HepG2 (cell line): ENCODE data around the gene MYO3A. TPM values are rescaled to one million over a fixed set of nuclear protein-coding genes. Genes with fewer than 3 reads are reported as not detected.

Experiments
- ATAC-seq: fragments of 200-7000 bp; cut with Tn5 transposase; 3 replicates; pipeline ENCODE4 v1.9.1; 2020; ENCODE audit warnings: mild to moderate bottlenecking, moderate library complexity
- BruUV-seq: library from RNA; stranded (reverse); fragments of 400-500 nt; replicated peaks from 2 replicates; lab custom pipeline; 2021; lab: Mats Ljungman, UMichigan
- CTCF ChIA-PET: fragments of 300-600 bp; formaldehyde crosslinking; extraction: SDS; loops from one replicate; lab custom pipeline; 2021; ENCODE audit warnings: low total read pairs, inconsistent platforms, low intra/inter-chr PET ratio; lab: Yijun Ruan, JAX
- POLR2A ChIA-PET: fragments of 350-600 bp; sonication (Branson Sonifier 250); formaldehyde crosslinking; loops from one replicate; lab custom pipeline; 2020; ENCODE audit warnings: antibody characterized with exemption, inconsistent platforms; lab: Yijun Ruan, JAX
- DNase-seq: peaks from one replicate; pipeline ENCODE4 v3.0.0-alpha.2; 2015; ENCODE audit warnings: low spot score
- FAIRE-seq: peaks from 3 replicates; lab custom pipeline; 2011; peaks lifted over from hg19 to GRCh38; lab: Jason Lieb, UNC
- H2AFZ ChIP-seq: one replicate; pipeline ENCODE4 v1.6.1; 2011; ENCODE audit warnings: low read length, inconsistent platforms
- H3K27ac ChIP-seq: fragments of 300-600 bp; 3 replicates; pipeline ENCODE4 v1.8.0; 2011; ENCODE audit warnings: mixed run types, mild to moderate bottlenecking, mixed read lengths, low read length, inconsistent platforms; ENCODE audit not compliant: insufficient read depth; ENCODE audit errors: extremely low read length
- H3K27me3 ChIP-seq, 2 experiments: fragments of 200-600 bp in 1 of 2; 2 replicates in 1 of 2; 3 replicates in 1 of 2; pipeline versions ENCODE4 v1.6.0 to v1.8.0; 2011; ENCODE audit warnings: low read length in 2 of 2, mild to moderate bottlenecking in 2 of 2, moderate library complexity in 2 of 2, inconsistent platforms in 1 of 2; ENCODE audit not compliant: insufficient read depth in 2 of 2, control insufficient read depth in 1 of 2
- H3K36me3 ChIP-seq, 2 experiments: fragments of 200-600 bp in 1 of 2; replicated peaks in 1 of 2; 2 replicates in 1 of 2; 3 replicates in 1 of 2; pipeline versions ENCODE4 v1.5.1 to v1.8.0; 2011; ENCODE audit warnings: low read length in 2 of 2, inconsistent platforms in 1 of 2; ENCODE audit not compliant: insufficient read depth in 2 of 2, control insufficient read depth in 1 of 2
- H3K4me1 ChIP-seq: 2 replicates; pipeline ENCODE4 v1.5.1; 2012; ENCODE audit warnings: low read length, inconsistent platforms; ENCODE audit not compliant: insufficient read depth
- H3K4me2 ChIP-seq: 2 replicates; pipeline ENCODE4 v1.6.0; 2011; ENCODE audit warnings: low read depth, low read length, inconsistent platforms
- H3K4me3 ChIP-seq, 3 experiments: fragments of 200-600 bp in 1 of 3; sonication (generic), shearing (Covaris generic) in 1 of 3; replicated peaks in 1 of 3; 2 replicates each; pipeline ENCODE4 v1.5.1; 2011 to 2016; ENCODE audit warnings: low read length in 3 of 3, inconsistent platforms in 2 of 3, low read depth in 2 of 3, mild to moderate bottlenecking in 2 of 3, control low read depth in 1 of 3, mixed read lengths in 1 of 3; ENCODE audit not compliant: insufficient read depth in 1 of 3
- H3K79me2 ChIP-seq: one replicate; pipeline ENCODE4 v1.6.1; 2011; ENCODE audit warnings: low read length, inconsistent platforms; ENCODE audit not compliant: insufficient read depth
- H3K9ac ChIP-seq: 2 replicates; pipeline ENCODE4 v1.6.0; 2011; ENCODE audit warnings: mild to moderate bottlenecking, low read depth, low read length, inconsistent platforms; ENCODE audit not compliant: insufficient read depth
- H3K9me3 ChIP-seq: 2 replicates; pipeline ENCODE4 v1.5.1; 2012; ENCODE audit warnings: mild to moderate bottlenecking, low read length
- H4K20me1 ChIP-seq: 2 replicates; pipeline ENCODE4 v1.6.0; 2011; ENCODE audit warnings: inconsistent platforms, mild to moderate bottlenecking, low read length, moderate library complexity; ENCODE audit not compliant: insufficient read depth
- AKAP8 ChIP-seq: sonication (generic); formaldehyde crosslinking; IDR thresholded peaks from 2 replicates; pipeline ENCODE4 v1.5.1; 2020; ENCODE audit warnings: mild to moderate bottlenecking, missing genetic modification reagents
- CBFB ChIP-seq: sonication (generic); formaldehyde crosslinking; IDR thresholded peaks from 2 replicates; pipeline ENCODE4 v1.4.0; 2020; ENCODE audit warnings: missing genetic modification reagents
- GABPA ChIP-seq, 2 experiments: IDR thresholded peaks; 2 replicates each; pipeline ENCODE4 v1.6.1; 2011 to 2016; ENCODE audit warnings: low read depth in 2 of 2, low read length in 1 of 2, missing biosample characterization in 1 of 2, missing genetic modification characterization in 1 of 2
- IRX3 ChIP-seq: sonication (generic); formaldehyde crosslinking; IDR thresholded peaks from 2 replicates; pipeline ENCODE4 v1.8.1; 2023; ENCODE audit warnings: mild to moderate bottlenecking, low read depth, missing genetic modification reagents, borderline replicate concordance
- PTBP1 ChIP-seq: fragments of 200-400 bp; formaldehyde crosslinking; IDR thresholded peaks from 2 replicates; pipeline ENCODE4 v1.6.1; 2018; ENCODE audit warnings: low read length, low read depth; ENCODE audit not compliant: poor library complexity, severe bottlenecking
- TEF ChIP-seq: sonication (generic); formaldehyde crosslinking; IDR thresholded peaks from 2 replicates; pipeline ENCODE4 v1.5.0; 2020; ENCODE audit warnings: missing genetic modification reagents
- TSC22D2 ChIP-seq: sonication (generic); formaldehyde crosslinking; IDR thresholded peaks from 2 replicates; pipeline ENCODE4 v1.5.1; 2020; ENCODE audit warnings: missing genetic modification reagents, mild to moderate bottlenecking, borderline replicate concordance
- ZBTB40 ChIP-seq, 2 experiments: fragments of 450-650 bp in 1 of 2; sonication (generic) in 1 of 2; formaldehyde crosslinking in 1 of 2; IDR thresholded peaks; 2 replicates each; pipeline versions ENCODE4 v1.6.1 to v1.8.0; 2016 to 2022; ENCODE audit warnings: antibody characterized with exemption in 1 of 2, mild to moderate bottlenecking in 1 of 2, missing genetic modification reagents in 1 of 2
- WGBS: methylation state at CpG from one replicate; pipeline ENCODE4 v1.1.6; 2017; ENCODE audit warnings: low lambda C conversion rate; 5-methylcytosine and 5-hydroxymethylcytosine counted together
- in situ Hi-C: cut with HindIII; loops from 2 replicates; pipeline ENCODE4 v1.10.0; 2017; ENCODE audit warnings: low pct_unique_long_range_greater_than_20kb; ENCODE audit not compliant: extremely low pct_ligation_motif_present
- intact Hi-C: fragments of 100-400 bp; cut with micrococcal nuclease; formaldehyde crosslinking; loops from one replicate; pipeline ENCODE4 v1.10.0; 2022; ENCODE audit not compliant: unreplicated experiment
- polyA plus RNA-seq, 8 experiments: library from polyadenylated mRNA; depleted of rRNA in 3 of 8; stranded (reverse) in 7 of 8; unstranded in 1 of 8; fragments of >200 nt; fragmentation: Illumina TruSeq in 4 of 8; extraction: Trizol in 4 of 8; gene quantifications; 2 replicates each; pipeline versions ENCODE4 v1.2.1 to v1.2.3, GENCODE V29; 2011 to 2016; ENCODE audit warnings: low read depth in 4 of 8, missing spikeins in 1 of 8, mixed read lengths in 1 of 8; ENCODE audit not compliant: insufficient read depth in 1 of 8
- total RNA-seq, 5 experiments: library from RNA; depleted of rRNA; stranded (reverse); fragments of >200 nt; fragmentation: Illumina TruSeq; extraction: Trizol; gene quantifications; 2 replicates each; pipeline ENCODE4 v1.2.3, GENCODE V29; 2016; ENCODE audit warnings: low read depth in 1 of 5
- TF ChIP-seq, protein P1 (sequence below): sonication (generic); formaldehyde crosslinking; IDR thresholded peaks from 2 replicates; pipeline ENCODE4 v1.8.1; 2023; ENCODE audit warnings: mild to moderate bottlenecking, missing genetic modification reagents

MYO3A gene
- total and polyA plus RNA-seq, 2 of the 13 experiments (the other 11 are each of a cell fraction or from before 2014, with no cell fraction given) = not detected

DNA sequence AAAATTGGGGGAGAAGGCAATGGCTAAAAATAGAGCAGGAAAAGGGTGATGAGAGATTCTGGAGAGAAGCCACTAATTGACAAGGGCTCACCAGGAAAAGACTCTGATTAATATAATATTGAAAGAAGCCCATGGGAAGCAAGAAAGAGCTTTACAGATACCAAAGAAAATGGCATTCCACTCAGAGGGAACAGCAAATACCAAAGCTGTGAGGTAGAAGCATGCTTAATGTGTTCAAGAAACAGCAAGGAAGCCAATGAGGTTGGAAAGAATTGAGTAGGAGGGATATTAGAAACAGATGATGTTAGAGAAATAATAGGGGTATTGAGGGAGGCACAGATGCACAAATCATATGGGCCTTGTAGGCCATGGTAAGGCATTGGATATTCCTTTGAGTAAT lies 130.1 kb downstream of the MYO3A start (continued):
- TF ChIP-seq, protein P1, sequence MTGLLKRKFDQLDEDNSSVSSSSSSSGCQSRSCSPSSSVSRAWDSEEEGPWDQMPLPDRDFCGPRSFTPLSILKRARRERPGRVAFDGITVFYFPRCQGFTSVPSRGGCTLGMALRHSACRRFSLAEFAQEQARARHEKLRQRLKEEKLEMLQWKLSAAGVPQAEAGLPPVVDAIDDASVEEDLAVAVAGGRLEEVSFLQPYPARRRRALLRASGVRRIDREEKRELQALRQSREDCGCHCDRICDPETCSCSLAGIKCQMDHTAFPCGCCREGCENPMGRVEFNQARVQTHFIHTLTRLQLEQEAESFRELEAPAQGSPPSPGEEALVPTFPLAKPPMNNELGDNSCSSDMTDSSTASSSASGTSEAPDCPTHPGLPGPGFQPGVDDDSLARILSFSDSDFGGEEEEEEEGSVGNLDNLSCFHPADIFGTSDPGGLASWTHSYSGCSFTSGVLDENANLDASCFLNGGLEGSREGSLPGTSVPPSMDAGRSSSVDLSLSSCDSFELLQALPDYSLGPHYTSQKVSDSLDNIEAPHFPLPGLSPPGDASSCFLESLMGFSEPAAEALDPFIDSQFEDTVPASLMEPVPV (CRISPR knock-in tag) = no peak
- TF ChIP-seq GABPA (IDR thresholded peaks at IDR 0.05; ENCODE audit: low read depth, low read length) = no peak
- no peak for TF ChIP-seq GABPA (CRISPR knock-in tag; IDR thresholded peaks at IDR 0.05; ENCODE audit: low read depth)
- TF ChIP-seq PTBP1 = no peak

DNA sequence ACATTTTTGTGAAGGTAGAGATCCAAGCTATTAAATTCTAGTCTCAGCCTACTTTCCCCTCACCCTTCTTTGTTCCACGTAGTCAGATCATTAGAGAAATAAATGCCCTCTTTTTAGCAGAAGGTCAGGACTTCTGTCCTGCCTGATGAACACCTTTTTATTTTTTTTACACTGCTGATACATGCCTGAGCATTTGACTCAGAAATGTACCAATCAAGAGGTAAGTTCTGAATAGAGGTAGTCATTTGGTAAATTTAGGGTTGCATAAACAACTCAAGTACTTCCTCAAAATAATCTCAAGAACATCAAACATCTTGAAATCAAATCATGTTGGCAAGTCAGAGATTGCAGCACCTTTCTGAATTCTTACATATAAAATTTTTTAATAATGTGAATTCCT lies 133.7 kb downstream of the MYO3A start:
- BruUV-seq = no TSS peak
- no peak for FAIRE-seq

More for the DNA sequence above, 133.7 kb downstream of the MYO3A start:
- DNase-seq (no peak), ATAC-seq (no peak)
- Histone ChIP-seq H3K27me3 (no peaks in the 10 kb centered on the region; a peak in 1 of 5 replicates), H3K36me3 (no peaks in the 10 kb centered on the region), H3K9ac (no peak overlapping the region), H4K20me1 (no peaks in the 10 kb centered on the region), H2AFZ (no peak overlapping the region), H3K4me2 (no peak overlapping the region), H3K79me2 (no peaks in the 10 kb centered on the region), H3K4me3 (no peak overlapping the region), H3K4me1 (no peaks in the 10 kb centered on the region), H3K27ac (no peak overlapping the region), H3K9me3 (no peaks in the 10 kb centered on the region)
- WGBS = 0% methylated on average over 1 of the region's 1 CpG
- ChIA-PET CTCF (no interaction called here), POLR2A (no interaction called here)
- no peak for TF ChIP-seq CBFB (CRISPR knock-in tag)
- TF ChIP-seq TEF (CRISPR knock-in tag) = no peak
- no peak for TF ChIP-seq TSC22D2
- no peak for TF ChIP-seq IRX3
- TF ChIP-seq AKAP8 (CRISPR knock-in tag) = no peak
- TF ChIP-seq ZBTB40 (IDR thresholded peaks at IDR 0.05) = no peak
- TF ChIP-seq ZBTB40 (CRISPR knock-in tag; IDR thresholded peaks at IDR 0.05) = no peak
- intact Hi-C loops = no loop called here
- in situ Hi-C loops = no loop called here
